Measurements from ENCODE around the gene MAPK6. TPM values are rescaled to one million over a fixed set of nuclear protein-coding genes. Genes with fewer than 3 reads are reported as not detected.

The MAPK6 gene
- total and polyA plus RNA-seq, 2 of the 8 experiments (the other 6 are each of a cell fraction or from before 2014, with no cell fraction given), result 22.6 to 108 TPM

DNA sequence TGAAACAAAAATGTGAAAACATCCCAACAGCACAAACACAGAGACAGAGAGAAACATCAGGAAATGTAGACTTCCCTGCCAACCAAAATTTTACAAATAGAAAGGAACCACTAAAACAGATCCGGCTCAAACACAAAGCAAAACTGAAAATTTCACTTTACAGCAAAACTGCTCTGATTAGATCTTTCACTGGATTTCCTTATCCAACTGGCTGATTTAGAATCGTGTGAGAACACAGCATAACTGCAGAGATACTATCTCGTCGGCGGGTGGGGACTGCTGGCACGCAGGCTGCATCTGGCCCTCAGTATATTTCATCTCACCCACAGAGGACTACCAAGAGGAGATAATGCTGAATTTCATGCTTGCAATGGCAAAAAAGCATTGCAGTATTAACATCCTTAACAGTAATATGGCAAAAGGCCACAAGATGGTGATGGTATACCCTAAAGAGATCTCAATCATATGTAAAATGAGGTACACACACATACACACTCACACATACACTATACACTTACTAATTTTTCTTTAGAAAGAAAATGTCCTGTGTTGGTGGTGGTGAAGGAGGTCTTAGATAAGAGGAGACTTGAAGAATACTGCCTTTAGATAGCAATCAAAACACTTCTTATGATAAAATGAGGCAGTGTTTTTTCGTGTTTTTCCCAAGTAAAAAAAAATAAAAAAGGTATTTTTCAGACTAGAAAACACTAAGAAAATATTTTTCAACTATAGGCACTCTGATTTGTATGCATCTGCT is 36.8 kb upstream of the MAPK6 start:
- H3K9ac ChIP-seq (replicated peaks in 1 of 4; ENCODE audit: extremely low read depth in 1 of 4, low read depth in 3 of 4, low read length in 3 of 4), result no peak overlapping the region
- FAIRE-seq (no peak), DNase-seq (ENCODE audit: low read depth in 1 of 2, low spot score in 2 of 2) (no peak)
- H3K23me2 ChIP-seq (ENCODE audit: low read depth, low read length), result no peaks in the 10 kb centered on the region
- no peak overlapping the region for H3K56ac ChIP-seq (replicated peaks; ENCODE audit: insufficient read length, low read depth, low read length)
- H3K23ac ChIP-seq (ENCODE audit: insufficient read length), result no peak overlapping the region
- no peak overlapping the region for H3K4me2 ChIP-seq (ENCODE audit: insufficient read depth in 1 of 2, low read depth in 2 of 2, low read length in 2 of 2)
- H3K4ac ChIP-seq (replicated peaks; ENCODE audit: insufficient read length, low read depth, low read length), result no peak overlapping the region
- no peak overlapping the region for H2BK20ac ChIP-seq (ENCODE audit: low read length)
- H4K91ac ChIP-seq (replicated peaks; ENCODE audit: insufficient read length, low read length), result no peak overlapping the region
- H2BK12ac ChIP-seq (ENCODE audit: low read depth, low read length), result no peak overlapping the region
- no peaks in the 10 kb centered on the region for H3K4me1 ChIP-seq (replicated peaks in 1 of 4; ENCODE audit: control insufficient read depth in 3 of 4, insufficient read depth in 4 of 4, low read length in 3 of 4)
- H3K18ac ChIP-seq (ENCODE audit: extremely low read depth, low read length), result no peak overlapping the region
- no peak overlapping the region for H2AK5ac ChIP-seq (ENCODE audit: low read depth, low read length)
- no peaks in the 10 kb centered on the region for H3K9me3 ChIP-seq (ENCODE audit: insufficient read depth in 2 of 2, low read depth in 1 of 2, low read length in 1 of 2)
- no peaks in the 10 kb centered on the region for H3K79me1 ChIP-seq (ENCODE audit: low read depth, low read length)
- no peaks in the 10 kb centered on the region for H3K79me2 ChIP-seq (ENCODE audit: control insufficient read depth in 1 of 2, insufficient read depth in 2 of 2, low read length in 2 of 2)
- no peak overlapping the region for H2AFZ ChIP-seq (ENCODE audit: low read length)
- ChIA-PET POLR2A (ENCODE audit: partially characterized antibody) (interaction anchor here (2.9 kb wide), 1 partner anchor 11 kb away, joined by 15 read pairs; the partner anchor contains the start of gene LEO1), CTCF (ENCODE audit: partially characterized antibody) (interaction anchor here (1.5 to 3.5 kb wide), 3 partner anchors 64 to 95 kb away, joined by 5 to 25 read pairs (median 22); no protein-coding TSS in a partner anchor)
- no peak overlapping the region for H2BK15ac ChIP-seq (ENCODE audit: low read length)
- no peaks in the 10 kb centered on the region for H3K27me3 ChIP-seq (replicated peaks in 1 of 4; ENCODE audit: control insufficient read depth in 3 of 4, extremely low read depth in 1 of 4, insufficient read depth in 3 of 4, low read length in 3 of 4)
- H3K27ac ChIP-seq (ENCODE audit: low read depth, low read length), result no peak overlapping the region
- H4K8ac ChIP-seq (ENCODE audit: extremely low read depth, insufficient read depth, low read length), result no peak overlapping the region
- H2BK5ac ChIP-seq (ENCODE audit: low read depth, low read length), result no peak overlapping the region
- no peak overlapping the region for H2BK120ac ChIP-seq (replicated peaks; ENCODE audit: low read depth, low read length)
- no peak overlapping the region for H3K4me3 ChIP-seq (ENCODE audit: extremely low read depth in 1 of 4, insufficient read depth in 2 of 4, low read depth in 3 of 4, low read length in 4 of 4)
- no peaks in the 10 kb centered on the region for H3K36me3 ChIP-seq (ENCODE audit: control insufficient read depth in 2 of 4, insufficient read depth in 4 of 4, low read length in 3 of 4)
- no peaks in the 10 kb centered on the region for H4K20me1 ChIP-seq (replicated peaks in 1 of 2; ENCODE audit: control insufficient read depth in 1 of 2, insufficient read depth in 2 of 2, low read length in 2 of 2)
- WGBS, 2 experiments (ENCODE audit: extremely low coverage in 1 of 2, insufficient coverage in 1 of 2, insufficient read length in 1 of 2, insufficient replicate concordance in 2 of 2, low coverage in 1 of 2, low lambda C conversion rate in 2 of 2, missing lambda C conversion rate in 1 of 2), result 87% methylated on average over 7 of the region's 7 CpGs; no CpG with 5 or more reads in 1 of the 2 experiments
- H3K14ac ChIP-seq (ENCODE audit: insufficient read length), result no peak overlapping the region
- H4K5ac ChIP-seq (ENCODE audit: insufficient read length, low read depth, low read length), result no peak overlapping the region
- TF ChIP-seq RAD21 (IDR thresholded peaks at IDR 0.05 in 1 of 2, conservative IDR thresholded peaks at IDR 0.05 in 1 of 2; ENCODE audit: low read depth in 2 of 2, low read length in 2 of 2) (peak; percentile 66 to 74), KDM1A (IDR thresholded peaks at IDR 0.05; ENCODE audit: borderline replicate concordance, low read length) (no peak), SAP30 (IDR thresholded peaks at IDR 0.05; ENCODE audit: insufficient read depth, insufficient replicate concordance, low read length) (no peak), SP1 (IDR thresholded peaks at IDR 0.05; ENCODE audit: low read depth, low read length) (no peak), ASH2L (IDR thresholded peaks at IDR 0.05; ENCODE audit: low read length) (no peak), RFX5 (IDR thresholded peaks at IDR 0.05; ENCODE audit: borderline replicate concordance, low read depth, low read length) (no peak)
- TF ChIP-seq, protein P1, sequence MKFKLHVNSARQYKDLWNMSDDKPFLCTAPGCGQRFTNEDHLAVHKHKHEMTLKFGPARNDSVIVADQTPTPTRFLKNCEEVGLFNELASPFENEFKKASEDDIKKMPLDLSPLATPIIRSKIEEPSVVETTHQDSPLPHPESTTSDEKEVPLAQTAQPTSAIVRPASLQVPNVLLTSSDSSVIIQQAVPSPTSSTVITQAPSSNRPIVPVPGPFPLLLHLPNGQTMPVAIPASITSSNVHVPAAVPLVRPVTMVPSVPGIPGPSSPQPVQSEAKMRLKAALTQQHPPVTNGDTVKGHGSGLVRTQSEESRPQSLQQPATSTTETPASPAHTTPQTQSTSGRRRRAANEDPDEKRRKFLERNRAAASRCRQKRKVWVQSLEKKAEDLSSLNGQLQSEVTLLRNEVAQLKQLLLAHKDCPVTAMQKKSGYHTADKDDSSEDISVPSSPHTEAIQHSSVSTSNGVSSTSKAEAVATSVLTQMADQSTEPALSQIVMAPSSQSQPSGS (IDR thresholded peaks at IDR 0.05; ENCODE audit: low read length), result no peak

All from H1 (cell line).